DMS53 treated with DMSO at 0.1 percent for 48 hours (cell line): Measurements from ENCODE around the gene FBXW12.

Experiments used
- DNase-seq: peaks from one replicate; lab custom pipeline; 2025; ENCODE audit not compliant: unreplicated experiment; lab: John Stamatoyannopoulos, UW

Gene FBXW12

GRCh38 chr3:48407542-48408099, 35.6 kb downstream of the FBXW12 start:
- DNase-seq: no peak

GRCh38 chr3:48408823-48409281, 36.8 kb downstream of the FBXW12 start:
- no peak for DNase-seq

DNA sequence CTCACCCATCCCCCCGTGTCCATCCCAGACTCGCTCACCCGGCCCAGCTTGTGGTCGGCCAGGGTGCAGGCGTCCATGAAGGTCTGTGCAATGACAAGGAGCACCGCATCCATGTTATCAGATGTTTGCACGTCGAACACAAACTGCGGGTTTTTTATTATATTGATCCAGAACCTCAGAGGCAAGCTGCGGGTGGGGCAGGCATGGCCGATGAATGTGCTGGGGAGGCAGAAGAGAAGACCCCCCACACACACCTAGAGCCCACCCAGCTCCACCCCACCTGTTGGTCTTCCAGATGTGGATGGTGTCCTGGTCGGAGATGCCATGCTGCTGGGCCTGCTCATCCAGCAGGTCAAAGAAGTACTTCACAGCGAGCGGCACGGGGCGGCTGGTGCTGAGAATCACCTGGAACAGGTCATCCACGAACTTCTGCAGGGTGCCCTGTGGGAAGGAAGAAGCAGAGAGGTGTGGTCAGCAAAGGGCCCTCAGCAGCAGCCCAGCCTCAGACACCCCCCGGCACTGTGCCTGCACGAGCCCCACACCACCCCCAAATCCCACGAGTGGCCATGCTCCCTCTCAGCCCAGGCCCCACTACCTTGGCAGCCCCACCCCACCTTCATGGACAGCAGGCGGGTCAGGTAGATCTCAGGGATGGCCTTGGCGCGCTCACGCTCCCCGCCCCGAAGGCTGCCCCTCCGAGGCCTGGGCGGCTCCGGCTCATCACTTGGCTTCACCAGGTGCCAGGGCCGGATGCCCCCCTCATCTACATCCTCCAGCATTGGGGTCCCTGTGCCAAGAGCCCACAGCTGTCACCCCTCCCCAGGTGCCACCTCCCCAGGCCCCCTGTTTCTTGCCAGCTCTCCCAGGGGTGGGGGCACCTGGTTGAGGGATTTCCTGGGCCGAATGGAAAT, 37.5 kb downstream of the FBXW12 start:
- DNase-seq: no peak

GRCh38 chr3:48410205-48411040, 38.4 kb downstream of the FBXW12 start:
- no peak for DNase-seq

- DNase-seq: no peak
These were observed 39.1 kb downstream of the FBXW12 start for GRCh38 chr3:48411041-48411588.

DNA sequence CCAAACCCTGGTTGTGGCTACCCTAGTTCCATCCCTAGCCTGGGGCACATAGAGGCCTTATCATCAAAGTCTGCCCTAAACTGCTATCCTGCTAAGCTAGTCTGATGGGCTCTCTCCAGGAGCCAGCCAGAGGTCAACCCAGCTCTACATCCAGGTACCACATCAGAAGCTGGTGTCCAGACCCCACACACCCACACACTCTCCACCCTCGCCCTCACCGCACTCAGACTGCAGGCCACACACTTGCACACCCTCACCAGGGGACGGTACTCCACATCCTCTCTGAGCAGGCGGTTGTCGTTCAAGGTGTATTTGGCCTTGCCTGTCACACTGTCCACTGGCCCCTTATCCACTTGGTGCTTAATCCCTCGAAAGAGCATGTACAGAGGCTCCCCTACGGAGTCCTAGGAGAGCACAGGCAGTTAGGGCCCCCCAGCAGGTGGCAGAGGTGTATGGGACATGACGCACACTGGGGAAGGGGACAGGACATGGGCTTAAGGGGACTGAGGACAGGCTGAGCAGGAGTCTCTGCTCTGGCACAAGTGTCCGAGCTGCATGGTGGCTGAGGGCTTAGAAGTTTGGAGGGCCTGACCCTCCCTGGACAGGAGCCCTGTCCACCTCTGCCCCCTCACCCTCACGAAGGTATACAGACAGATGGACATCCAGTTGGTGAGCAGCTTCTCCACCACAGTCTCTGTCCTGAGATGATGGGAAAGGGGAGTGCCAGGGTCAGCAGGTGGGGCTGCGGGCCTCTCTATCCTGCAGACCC, 39.8 kb downstream of the FBXW12 start:
- DNase-seq: no peak

- DNase-seq: no peak
These were observed 40.5 kb downstream of the FBXW12 start for GRCh38 chr3:48412375-48413001.

- no peak for DNase-seq
These were observed 41.1 kb downstream of the FBXW12 start for GRCh38 chr3:48413086-48413485.

DNA sequence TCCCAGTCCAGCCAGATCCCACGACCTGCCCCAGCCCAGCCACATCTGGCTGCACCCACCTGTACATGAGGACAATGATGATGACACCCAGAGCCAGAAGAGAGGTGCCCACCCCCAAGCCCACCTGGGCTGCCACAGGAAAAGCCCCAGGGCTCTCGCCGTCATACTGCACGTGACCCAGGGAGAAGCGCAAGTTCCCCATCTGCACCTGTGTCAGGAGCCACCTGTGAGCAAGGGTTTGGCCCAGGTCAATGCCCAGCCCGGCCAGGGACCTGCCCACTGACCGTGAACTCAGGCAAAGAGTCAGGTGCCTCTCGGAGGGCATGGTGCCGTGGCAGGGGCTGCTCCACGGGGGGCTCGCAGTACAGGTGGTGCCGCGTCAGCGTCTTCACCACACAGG, 41.6 kb downstream of the FBXW12 start:
- DNase-seq: no peak

- DNase-seq: no peak
These were observed 42.6 kb downstream of the FBXW12 start for GRCh38 chr3:48414376-48415250.

DNA sequence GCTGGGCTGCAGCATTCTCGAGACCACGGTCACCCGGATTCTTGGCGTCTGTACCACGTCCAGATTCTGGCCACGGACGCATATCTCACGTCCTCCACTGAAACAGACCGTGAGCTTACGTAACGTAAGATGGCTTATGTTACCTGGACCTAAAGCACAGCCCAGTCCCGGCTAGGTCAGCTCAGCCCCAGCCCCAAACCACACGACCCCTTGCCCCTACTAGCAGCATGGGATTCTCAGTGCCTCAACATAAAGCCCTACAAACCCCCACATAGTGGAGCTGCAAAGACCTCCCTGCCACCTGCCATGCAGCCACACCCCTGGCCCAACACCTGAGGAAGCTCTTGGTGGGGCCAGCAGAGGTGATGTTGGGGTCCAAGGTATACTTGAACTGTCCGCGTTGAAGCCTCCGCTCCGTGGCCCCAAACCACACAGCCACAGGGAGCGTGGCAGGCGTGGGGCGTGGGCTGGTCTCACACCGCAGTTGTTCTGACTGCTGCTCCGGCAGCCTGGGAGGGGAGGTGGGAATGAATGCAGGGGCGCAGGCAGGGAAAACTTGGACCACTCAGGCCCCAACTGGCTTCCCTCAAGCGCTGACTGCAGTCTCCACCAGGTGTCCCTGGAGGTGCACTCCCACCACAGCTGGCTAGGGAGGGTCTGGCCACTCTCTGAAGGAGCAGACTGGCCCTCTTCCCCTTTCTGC, 43.4 kb downstream of the FBXW12 start:
- DNase-seq: no peak

DNA sequence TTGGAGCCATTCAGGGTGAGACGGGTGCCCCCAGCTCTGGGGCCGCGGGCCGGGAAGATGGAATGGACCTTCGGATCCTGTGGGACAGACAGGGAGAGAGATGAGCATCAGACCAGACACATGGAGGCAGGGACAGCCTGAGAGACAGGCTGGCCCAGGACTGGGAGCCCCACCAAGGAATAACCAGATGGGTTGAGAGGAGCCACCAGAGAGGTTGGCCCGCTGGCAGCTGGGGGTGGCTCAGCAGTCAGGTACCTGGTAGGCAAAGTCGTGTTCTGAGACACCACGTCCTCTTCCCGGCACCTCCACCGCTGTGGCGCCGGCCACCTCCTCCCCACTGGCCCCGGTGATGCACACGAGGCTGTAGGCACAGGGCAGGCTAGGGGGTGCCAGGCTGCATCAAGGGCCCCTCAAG, 44.1 kb downstream of the FBXW12 start:
- no peak for DNase-seq

- DNase-seq: no peak
These were observed 44.5 kb downstream of the FBXW12 start for GRCh38 chr3:48416546-48416945.

DNA sequence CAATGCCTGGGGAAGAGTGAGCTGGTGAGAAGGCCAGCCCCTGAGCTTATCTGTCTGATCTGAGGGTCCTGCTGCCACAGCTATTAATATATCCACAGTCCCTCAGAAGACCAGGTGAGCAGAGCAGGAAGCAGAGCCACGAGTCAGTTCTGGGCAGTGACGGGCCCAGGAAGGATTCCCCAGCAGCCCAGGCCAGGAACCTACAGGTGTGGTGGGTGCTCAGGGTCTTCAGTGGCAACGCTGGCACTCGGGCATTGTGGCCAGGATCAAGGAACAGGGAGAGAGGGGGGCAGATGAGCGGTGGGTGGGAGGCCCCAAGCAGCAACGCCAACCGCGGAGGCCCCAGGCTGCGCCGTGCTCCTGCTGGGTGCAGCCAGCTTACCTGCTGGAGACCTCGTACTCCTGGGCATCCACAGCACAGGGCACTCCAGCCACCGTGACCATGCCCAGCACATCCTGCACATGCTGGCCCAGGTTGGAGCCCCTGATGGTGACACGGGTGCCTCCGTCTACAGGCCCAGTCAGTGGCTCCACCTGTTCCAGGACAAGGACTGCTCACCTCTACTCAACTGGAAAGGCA, 45.6 kb downstream of the FBXW12 start:
- DNase-seq: no peak

DNA sequence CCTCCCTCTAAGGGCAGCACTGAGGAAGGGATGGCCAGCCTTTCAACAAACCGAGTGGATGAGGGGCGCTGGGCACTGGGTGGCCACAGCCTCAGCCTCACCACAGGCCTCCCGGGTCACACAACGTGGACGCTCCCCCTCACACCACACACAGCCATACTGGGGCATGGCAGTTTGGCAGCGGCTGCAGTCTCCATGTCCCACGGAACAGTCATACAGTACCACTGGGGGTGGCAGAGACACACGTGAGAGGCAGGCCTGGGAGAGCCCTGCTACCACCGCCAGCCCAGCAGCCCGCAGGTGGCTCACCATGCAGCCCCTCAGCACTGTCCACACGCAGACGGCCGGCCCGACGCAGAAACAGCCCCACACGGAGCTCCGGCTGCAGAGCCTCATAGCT, 46.1 kb downstream of the FBXW12 start:
- no peak for DNase-seq

DNA sequence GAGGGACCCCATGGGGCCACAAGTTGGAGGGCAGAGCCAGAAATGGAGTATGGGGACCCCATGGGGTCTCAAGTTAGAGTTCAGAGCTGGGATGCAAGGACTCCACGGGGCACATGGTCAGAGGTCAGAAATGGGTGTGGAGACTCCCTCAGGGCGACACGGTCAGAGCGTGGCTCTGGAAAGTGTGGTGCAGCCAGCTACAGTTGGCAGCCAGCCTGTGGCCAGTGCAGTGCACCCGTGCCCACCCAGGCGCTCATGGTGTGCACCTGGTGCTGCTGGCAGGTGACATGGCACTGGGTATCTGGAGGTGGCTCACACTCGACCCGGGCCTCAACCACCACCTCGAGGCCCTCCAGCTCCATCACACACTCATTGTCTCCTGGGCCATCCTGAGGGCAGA, 46.6 kb downstream of the FBXW12 start:
- no peak for DNase-seq

DNA sequence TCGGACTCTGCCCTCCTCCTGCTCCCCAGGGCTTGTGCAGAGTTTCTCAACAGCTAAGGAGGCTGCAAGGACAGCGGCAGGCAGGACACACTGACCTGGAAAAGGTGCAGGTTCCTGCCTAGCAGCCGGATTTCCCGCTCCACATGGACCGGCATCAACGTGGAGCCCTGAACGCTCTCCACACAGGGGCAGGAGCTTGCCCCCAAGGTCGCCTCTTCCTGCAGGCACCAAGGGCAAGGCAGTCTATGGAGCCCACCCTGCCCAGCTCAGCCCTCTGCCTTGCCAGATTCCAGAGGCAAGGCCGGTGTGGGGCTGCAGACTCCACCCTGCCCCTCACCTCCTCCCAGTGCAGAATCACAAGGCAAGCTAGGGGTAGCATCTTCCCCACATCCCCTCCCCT, 47.1 kb downstream of the FBXW12 start:
- DNase-seq: no peak

GRCh38 chr3:48419597-48419996, 47.6 kb downstream of the FBXW12 start:
- no peak for DNase-seq
